GM18498 (cell line): ENCODE measurements around the gene MRPL2.
"Not testable (repeated sequence)": the region's sequence is repeated elsewhere in the genome, so short reads cannot be mapped to it uniquely, and the experiment has no call there.

ENCODE experiments used
- ATAC-seq: cut with Tn5 transposase; IDR thresholded peaks from one replicate; pipeline ENCODE4 v1.9.1; 2021; ENCODE audit warnings: mild to moderate bottlenecking, moderate library complexity; ENCODE audit not compliant: unreplicated experiment

MRPL2 gene

GRCh38 chr6:43082806-43083655 lies 23.8 kb upstream of the MRPL2 start:
- ATAC-seq = no peak

GRCh38 chr6:43081922-43082321 lies 22.7 kb upstream of the MRPL2 start:
- ATAC-seq = not testable (repeated sequence)

GRCh38 chr6:43081043-43081442 lies 21.8 kb upstream of the MRPL2 start:
- ATAC-seq = no peak

DNA sequence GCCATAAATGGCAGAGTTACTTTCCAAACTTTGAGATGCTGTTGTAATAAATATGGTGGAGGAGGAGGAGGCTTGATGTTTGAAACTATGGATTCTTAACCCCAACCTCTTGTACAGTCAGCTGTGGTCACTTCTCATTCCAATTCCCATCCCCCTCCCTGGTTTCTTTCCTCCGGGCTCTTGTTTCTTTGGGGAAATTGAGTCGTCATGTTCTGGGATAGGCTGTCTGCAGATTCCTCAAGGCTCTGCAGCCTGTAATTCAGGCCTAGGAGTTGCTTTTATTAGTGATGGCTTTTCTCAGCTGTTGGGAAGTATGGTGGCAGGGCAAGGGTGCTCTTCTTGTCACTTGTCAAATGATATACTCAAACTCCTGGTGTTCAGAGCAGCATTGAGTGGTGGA lies 19.5 kb upstream of the MRPL2 start:
- ATAC-seq = no peak

GRCh38 chr6:43077981-43078511 lies 18.8 kb upstream of the MRPL2 start:
- no peak for ATAC-seq

DNA sequence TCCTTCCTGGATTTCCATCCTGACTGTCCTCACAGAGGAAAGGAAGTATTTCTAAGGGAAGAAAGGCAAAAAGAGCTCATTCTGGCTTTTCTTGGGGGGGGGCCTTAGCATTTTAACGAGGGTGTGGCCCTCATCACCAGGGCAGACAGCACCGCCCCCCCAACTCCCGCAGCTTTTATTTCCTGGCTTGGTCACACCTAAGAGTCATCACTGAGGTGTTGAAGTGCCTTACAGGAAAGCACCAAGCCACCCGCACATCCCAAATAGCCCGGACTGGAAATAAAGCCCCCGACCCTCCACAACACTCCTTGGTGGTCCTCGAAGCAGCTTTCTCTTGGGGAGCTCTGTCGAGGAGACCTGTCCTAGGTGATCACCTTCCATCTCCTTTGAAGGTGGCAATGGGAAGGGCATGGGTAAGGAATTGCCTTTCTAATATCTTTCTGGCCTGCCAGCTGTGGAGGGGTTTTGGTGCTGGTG lies 18.1 kb upstream of the MRPL2 start:
- no peak for ATAC-seq

- ATAC-seq = no peak
Measured at GRCh38 chr6:43076464-43077332, 17.5 kb upstream of the MRPL2 start.

- ATAC-seq = no peak
Measured at GRCh38 chr6:43075670-43076463, 16.6 kb upstream of the MRPL2 start, which contains the start of gene PTK7. TSS of gene PTK7 (plus strand) at chr6:43076314. CDS start at chr6:43076489, 175 bp downstream.

DNA sequence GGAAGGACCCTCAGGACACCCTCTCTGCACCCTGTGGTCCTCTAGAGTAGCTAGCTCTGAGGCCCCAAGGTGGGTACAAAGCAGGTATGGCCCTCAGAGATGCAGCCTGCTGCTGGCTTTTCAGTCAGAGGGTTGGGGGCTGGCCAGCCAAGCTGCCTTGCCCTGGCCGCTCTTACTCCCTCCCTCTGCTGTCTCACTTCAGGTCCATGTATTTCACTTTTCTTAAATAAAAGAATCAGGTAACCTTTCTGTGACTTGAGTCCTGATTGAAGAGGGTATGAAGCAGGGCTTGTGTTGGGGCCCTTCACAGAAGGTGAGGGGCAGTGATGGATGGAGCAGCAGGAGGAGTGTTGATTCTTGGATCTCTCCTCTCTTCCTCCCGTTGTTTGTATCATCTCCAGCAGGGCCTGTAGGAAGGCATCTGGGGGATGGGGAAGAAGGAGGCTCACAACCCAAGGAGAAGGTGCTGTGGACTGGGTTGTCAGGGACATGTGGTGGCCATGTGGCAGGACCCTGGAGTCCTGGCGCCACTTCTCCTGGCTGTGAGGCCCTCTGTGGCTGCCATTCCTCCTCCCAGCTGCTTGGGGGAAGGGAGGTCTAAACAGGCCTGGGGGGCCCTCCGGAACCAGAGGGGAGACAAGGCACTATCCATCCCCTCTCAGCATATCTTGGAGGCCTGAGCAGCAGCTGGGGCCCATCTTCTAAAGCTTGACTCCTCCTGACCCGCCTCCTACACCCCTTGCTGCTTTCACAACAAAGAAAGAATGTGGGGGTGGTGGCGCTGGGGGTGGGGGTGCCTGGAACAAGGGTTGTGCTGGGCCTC lies 15.8 kb upstream of the MRPL2 start:
- ATAC-seq = no peak

DNA sequence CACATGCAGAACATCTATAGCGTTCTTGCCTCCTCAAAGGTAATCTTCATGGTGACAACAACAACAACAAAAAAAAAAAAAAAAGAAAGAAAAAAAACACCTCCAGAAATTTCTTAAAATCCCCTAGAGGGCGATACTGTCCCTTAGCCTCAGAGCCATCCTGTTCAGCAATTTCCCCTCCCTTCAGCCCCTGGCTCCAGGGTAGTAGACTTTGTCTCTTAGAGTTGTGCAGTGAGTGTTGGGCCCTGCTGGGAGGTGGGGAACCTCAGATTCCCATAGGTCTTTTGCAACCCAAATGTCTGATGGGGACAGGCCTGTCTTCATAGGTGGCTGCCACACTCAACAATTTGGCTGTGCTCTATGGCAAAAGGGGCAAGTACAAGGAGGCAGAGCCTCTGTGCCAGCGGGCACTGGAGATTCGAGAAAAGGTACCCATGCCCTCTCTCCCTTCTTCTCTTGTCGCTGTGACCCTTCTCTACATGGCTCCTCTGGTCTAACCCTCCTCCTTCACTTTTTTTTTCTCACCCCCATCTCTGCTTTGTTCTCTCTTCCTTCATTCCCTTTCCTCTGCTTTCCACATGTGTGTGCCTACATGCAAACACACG lies 10.9 kb upstream of the MRPL2 start:
- no peak for ATAC-seq

GRCh38 chr6:43062818-43063217 lies 3.6 kb upstream of the MRPL2 start:
- ATAC-seq = no peak

DNA sequence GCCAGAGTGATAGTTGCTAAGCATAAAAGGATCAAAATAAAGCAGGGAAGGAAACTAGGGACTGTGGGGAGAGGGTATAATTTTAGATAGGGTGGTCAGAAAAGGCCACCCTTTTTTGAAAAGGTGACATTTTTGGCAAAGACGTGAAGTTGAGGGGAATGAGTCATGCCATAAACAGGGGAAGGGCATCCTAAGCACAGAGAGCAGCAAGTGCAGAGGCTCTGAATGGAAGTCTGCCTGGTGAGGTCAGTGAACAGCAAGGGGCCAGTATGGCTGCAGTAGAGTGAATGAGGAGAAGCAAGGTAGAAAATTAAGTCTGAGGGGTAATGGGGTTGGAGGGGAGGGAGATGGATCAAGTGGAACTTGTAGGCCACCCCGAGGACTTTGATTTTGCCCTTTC lies 2.6 kb upstream of the MRPL2 start:
- ATAC-seq = no peak

DNA sequence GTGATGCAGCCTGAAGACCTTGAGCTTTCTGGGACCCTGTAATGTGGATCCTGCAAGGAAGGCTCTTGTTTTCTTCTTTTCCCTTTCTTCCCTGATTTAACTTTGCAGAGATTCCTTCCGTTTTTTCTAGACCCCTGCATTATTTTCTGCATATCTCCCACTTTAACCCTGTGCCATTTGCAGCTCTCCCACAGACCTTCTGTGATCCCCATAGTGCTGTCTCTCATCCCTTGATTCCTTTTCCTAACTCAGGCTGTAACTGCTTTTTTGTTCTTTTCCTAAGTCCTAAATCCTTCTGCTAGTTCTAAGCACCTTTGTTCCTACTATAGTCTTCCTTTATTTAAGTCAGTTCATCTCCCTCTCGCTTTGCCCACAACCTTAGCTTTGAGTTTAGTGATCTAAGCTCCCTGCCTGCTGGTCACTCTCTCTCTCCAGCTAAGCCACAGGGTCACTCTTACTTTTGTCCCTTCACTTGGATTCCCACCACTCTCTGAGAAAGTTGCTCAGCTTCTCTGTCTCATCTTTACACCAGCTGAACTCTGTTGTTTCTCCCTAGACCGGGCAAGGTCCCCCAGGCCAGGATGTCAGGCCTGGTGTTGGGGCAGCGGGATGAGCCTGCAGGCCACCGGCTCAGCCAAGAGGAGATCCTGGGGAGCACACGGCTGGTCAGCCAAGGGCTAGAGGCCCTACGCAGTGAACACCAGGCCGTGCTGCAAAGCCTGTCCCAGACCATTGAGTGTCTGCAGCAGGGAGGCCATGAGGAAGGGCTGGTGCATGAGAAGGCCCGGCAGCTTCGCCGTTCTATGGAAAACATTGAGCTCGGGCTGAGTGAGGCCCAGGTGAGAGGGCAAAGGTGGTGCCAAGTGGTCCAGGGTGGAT lies 1.8 kb upstream of the MRPL2 start:
- ATAC-seq = no peak

DNA sequence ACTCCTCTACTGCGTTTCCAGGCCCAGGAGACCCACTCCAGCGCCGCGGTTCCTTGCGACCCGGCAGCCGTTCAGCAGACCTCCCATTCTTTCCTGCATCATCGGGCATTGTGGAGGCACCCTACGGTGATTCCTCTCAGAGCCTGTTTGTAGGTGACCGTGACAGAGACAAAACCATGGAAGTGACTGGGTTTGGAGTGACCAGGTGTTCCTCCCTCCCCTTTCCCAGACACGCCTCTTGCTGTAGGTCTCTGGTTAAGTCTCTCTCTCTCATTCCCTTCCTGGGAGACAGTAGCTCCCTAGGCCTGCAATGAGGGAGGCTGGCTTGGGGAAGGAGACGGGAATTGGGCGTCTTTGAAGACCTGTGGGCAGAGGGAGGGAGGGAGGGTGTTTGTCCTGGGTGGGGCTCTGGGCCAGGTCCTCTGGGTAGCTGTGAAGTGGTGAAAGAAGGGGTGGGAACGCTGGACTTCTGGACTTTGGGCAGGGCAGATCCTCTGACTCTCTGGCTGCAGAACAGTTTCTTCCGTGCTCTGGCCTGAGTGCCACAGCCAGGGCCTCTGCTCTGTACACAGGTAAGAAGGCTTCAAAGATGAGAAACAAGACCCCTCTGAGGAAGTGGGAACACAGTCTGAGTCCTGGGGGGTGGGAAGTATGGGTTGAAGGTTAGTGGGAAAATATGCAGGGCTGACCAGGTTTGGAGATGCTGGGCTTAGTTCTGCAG lies 960 bp upstream of the MRPL2 start:
- no peak for ATAC-seq

DNA sequence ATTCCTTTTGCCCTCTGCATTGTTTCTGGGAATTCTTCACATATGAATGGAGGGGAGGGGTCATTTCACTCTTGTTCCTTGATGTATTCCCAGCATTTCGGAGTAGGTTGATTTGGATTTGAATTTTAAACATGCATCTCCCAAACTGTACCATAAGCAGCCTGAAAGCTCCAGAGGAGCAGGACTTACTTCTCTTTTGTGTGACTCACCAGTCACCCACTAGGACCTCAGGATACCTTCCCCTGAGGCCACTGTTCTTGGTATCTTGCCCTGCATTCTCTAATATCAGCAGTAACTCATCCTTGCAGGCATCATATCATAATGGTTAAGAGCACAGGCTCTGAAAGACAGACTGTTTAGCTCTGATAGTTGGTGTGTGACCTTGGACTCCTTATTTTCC lies 703 bp downstream of the MRPL2 start:
- ATAC-seq = no peak

- no peak for ATAC-seq
Measured at GRCh38 chr6:43055966-43056365, 3.3 kb downstream of the MRPL2 start.

DNA sequence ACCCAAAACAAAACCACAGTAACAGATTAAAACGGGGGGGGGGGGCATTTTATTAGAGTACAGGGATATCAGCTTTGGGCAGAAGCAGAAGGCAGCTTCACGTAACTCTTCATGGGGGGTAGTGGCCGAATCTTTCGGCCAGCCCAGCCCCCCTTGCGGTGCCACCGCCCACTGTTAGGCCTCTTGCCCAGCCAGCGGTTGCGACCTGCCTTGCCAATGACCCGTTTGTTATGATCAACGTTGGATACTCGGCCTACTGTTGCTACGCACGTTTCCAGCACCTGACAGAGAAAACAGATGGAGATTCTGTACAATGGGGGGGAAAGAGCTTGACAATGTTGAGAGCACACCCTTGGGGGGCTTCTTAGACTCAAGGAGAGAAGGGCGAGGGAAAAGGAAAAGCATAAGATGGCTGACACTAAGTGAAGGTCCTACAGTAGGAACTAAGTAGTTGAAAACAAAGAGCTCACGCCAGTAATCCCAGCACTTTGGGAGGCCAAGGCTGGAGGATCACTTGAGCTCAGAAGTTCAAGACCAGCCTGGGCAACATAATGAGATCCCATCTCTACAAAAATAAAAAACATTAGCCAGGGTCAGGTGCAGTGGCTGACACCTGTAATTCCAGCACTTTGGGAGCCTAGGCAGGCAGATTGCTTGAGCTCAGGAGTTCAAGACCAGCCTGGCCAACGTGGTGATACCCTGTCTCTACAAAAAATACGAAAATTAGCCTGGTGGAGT lies 4.9 kb downstream of the MRPL2 start:
- no peak for ATAC-seq
